ENCODE results near the gene S100PBP.

Gene S100PBP

DNA sequence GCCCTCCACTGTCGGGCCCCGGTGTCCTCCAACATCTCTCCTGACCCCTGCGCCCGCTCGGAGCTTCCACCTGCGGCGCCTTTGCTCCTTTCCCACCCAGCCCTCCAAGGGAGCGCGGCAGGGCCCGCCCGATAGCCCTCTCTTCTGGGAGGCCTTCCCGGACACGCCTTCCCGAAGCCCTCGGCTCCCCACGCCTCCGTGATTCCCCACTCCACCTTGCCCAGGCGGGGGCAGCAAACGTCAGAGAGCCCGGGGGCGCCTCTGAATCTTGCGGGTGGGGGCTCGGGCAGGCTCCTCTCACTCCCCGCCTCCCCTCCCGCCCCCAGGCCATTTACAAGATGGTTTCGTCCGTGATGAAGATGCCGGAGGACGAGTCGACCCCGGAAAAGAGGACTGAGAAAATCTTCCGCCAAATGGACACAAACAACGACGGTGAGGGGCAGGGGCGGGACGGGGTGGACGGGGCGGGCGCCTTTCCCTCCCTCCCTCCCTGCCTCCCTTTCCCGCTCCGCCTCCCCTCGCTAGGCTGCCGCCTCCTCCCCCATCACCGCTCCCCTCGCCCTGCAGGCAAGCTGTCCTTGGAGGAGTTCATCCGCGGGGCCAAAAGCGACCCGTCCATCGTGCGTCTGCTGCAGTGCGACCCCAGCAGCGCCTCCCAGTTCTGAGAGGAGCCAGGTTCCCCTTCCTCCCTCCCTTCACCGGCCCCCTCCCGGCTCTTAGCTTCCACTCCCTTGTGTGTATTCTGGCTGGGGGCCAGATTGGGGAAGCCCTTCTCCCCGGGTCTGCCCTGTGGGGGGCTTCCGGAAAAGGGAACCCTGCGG, 76.0 kb downstream of the S100PBP start:
- no peak for DNase-seq
- peak overlapping the region; percentile 48 for H3K4me3 ChIP-seq (ENCODE audit: insufficient read depth, low read depth, low read length, poor library complexity, severe bottlenecking)
- no peaks in the 10 kb centered on the region for H3K36me3 ChIP-seq (ENCODE audit: control insufficient read depth, insufficient read depth, low read length)
- H3K4me1 ChIP-seq (ENCODE audit: control insufficient read depth, insufficient read depth, low read length, poor library complexity, severe bottlenecking), result peaks cover 9% of the 10 kb centered on the region
- peaks cover 19% of the 10 kb centered on the region for H3K27me3 ChIP-seq (replicated peaks; ENCODE audit: control insufficient read depth, insufficient read depth, low read length, poor library complexity, severe bottlenecking)
- no peaks in the 10 kb centered on the region for H3K9me3 ChIP-seq (ENCODE audit: control insufficient read depth, low read length)
- H3K27ac ChIP-seq (ENCODE audit: insufficient read depth, low read length, poor library complexity, severe bottlenecking), result no peak overlapping the region

GRCh38 chr1:32894019-32894600, 76.7 kb downstream of the S100PBP start:
- Histone ChIP-seq H3K4me1 (ENCODE audit: control insufficient read depth, insufficient read depth, low read length, poor library complexity, severe bottlenecking) (peaks cover 9% of the 10 kb centered on the region), H3K4me3 (ENCODE audit: insufficient read depth, low read depth, low read length, poor library complexity, severe bottlenecking) (no peak overlapping the region), H3K27ac (ENCODE audit: insufficient read depth, low read length, poor library complexity, severe bottlenecking) (no peak overlapping the region), H3K27me3 (replicated peaks; ENCODE audit: control insufficient read depth, insufficient read depth, low read length, poor library complexity, severe bottlenecking) (peaks cover 17% of the 10 kb centered on the region), H3K36me3 (ENCODE audit: control insufficient read depth, insufficient read depth, low read length) (no peaks in the 10 kb centered on the region), H3K9me3 (ENCODE audit: control insufficient read depth, low read length) (no peaks in the 10 kb centered on the region)
- no peak for DNase-seq

DNA sequence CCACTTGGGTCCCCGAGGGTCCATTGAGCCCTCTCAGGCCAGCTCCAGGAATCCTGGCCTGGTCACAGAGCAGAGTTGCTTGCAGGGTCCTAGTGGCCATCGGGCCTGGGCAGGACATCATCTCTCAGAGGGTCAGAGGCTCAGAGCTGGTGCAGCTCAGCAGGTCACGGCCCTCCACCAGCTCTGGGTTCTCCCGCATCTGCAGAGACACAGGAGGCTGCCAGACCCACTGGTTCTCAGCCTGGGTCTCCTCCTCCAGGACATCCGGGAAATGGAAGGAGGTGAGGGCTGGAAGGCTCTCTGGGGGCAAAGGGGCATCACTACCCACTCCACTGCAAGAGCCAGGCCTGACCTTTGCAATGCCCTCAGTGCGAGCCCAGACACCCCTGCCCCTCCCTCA, 77.2 kb downstream of the S100PBP start:
- no peak for DNase-seq
- Histone ChIP-seq H3K27me3 (replicated peaks; ENCODE audit: control insufficient read depth, insufficient read depth, low read length, poor library complexity, severe bottlenecking) (peaks cover 21% of the 10 kb centered on the region), H3K4me3 (ENCODE audit: insufficient read depth, low read depth, low read length, poor library complexity, severe bottlenecking) (no peak overlapping the region)

GRCh38 chr1:32895325-32896215, 78.1 kb downstream of the S100PBP start:
- DNase-seq, result no peak
- H3K36me3 ChIP-seq (ENCODE audit: control insufficient read depth, insufficient read depth, low read length), result no peaks in the 10 kb centered on the region
- no peak overlapping the region for H3K27ac ChIP-seq (ENCODE audit: insufficient read depth, low read length, poor library complexity, severe bottlenecking)
- H3K4me3 ChIP-seq (ENCODE audit: insufficient read depth, low read depth, low read length, poor library complexity, severe bottlenecking), result no peak overlapping the region
- no peaks in the 10 kb centered on the region for H3K9me3 ChIP-seq (ENCODE audit: control insufficient read depth, low read length)
- peaks cover 13% of the 10 kb centered on the region for H3K4me1 ChIP-seq (ENCODE audit: control insufficient read depth, insufficient read depth, low read length, poor library complexity, severe bottlenecking)
- H3K27me3 ChIP-seq (replicated peaks; ENCODE audit: control insufficient read depth, insufficient read depth, low read length, poor library complexity, severe bottlenecking), result peaks cover 28% of the 10 kb centered on the region

More for the DNA sequence above, 77.2 kb downstream of the S100PBP start:
- no peak overlapping the region for H3K27ac ChIP-seq (ENCODE audit: insufficient read depth, low read length, poor library complexity, severe bottlenecking)
- no peaks in the 10 kb centered on the region for H3K9me3 ChIP-seq (ENCODE audit: control insufficient read depth, low read length)
- H3K4me1 ChIP-seq (ENCODE audit: control insufficient read depth, insufficient read depth, low read length, poor library complexity, severe bottlenecking), result peaks cover 9% of the 10 kb centered on the region
- no peaks in the 10 kb centered on the region for H3K36me3 ChIP-seq (ENCODE audit: control insufficient read depth, insufficient read depth, low read length)

DNA sequence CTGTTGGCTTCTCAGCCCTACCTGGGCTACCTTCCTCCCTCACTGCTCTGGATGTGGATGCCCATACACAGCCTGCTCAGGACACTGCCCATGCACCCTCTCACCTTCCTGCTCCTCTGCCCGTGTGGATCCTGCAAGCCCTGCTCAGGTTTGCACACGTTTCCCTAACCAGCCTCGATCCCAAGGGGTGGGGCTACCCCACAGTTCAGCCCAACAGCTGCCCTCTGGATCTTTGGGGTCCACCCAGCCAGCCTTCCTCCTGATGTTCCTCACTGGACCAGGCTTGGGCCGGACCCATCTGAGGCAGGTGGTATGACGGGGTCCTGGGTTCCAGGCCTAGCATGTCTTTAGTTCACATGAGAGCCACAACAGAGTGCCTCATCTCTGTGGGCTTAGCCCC, 79.0 kb downstream of the S100PBP start:
- Histone ChIP-seq H3K27ac (ENCODE audit: insufficient read depth, low read length, poor library complexity, severe bottlenecking) (no peak overlapping the region), H3K27me3 (replicated peaks; ENCODE audit: control insufficient read depth, insufficient read depth, low read length, poor library complexity, severe bottlenecking) (peaks cover 29% of the 10 kb centered on the region), H3K4me1 (ENCODE audit: control insufficient read depth, insufficient read depth, low read length, poor library complexity, severe bottlenecking) (peaks cover 17% of the 10 kb centered on the region), H3K36me3 (ENCODE audit: control insufficient read depth, insufficient read depth, low read length) (no peaks in the 10 kb centered on the region), H3K4me3 (ENCODE audit: insufficient read depth, low read depth, low read length, poor library complexity, severe bottlenecking) (no peak overlapping the region), H3K9me3 (ENCODE audit: control insufficient read depth, low read length) (no peaks in the 10 kb centered on the region)
- no peak for DNase-seq

- no peak for DNase-seq
- no peak overlapping the region for H3K4me3 ChIP-seq (ENCODE audit: insufficient read depth, low read depth, low read length, poor library complexity, severe bottlenecking)
- peaks cover 35% of the 10 kb centered on the region for H3K27me3 ChIP-seq (replicated peaks; ENCODE audit: control insufficient read depth, insufficient read depth, low read length, poor library complexity, severe bottlenecking)
- no peak overlapping the region for H3K27ac ChIP-seq (ENCODE audit: insufficient read depth, low read length, poor library complexity, severe bottlenecking)
- H3K36me3 ChIP-seq (ENCODE audit: control insufficient read depth, insufficient read depth, low read length), result no peaks in the 10 kb centered on the region
- H3K4me1 ChIP-seq (ENCODE audit: control insufficient read depth, insufficient read depth, low read length, poor library complexity, severe bottlenecking), result peaks cover 21% of the 10 kb centered on the region
- H3K9me3 ChIP-seq (ENCODE audit: control insufficient read depth, low read length), result no peaks in the 10 kb centered on the region
Observed at GRCh38 chr1:32897082-32898049, 79.9 kb downstream of the S100PBP start.

DNA sequence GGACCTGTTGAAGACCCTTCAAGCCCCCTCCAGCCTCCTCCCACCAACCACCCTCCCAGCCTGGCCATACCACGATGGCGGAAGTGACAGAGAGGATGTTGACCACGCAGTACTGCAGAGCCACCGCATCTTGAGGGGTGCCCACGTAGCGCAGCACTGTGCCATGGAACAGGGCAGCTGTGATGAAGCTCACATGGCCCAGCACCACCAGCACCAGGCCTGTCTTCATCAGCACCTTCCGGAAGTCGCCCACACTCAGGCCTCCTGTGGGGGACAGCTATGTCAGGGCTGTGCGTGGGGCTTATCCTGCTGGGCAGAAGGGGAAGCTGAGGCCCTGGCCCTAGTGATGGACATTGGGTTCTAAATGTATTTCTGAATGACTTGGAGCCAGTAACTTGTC, 80.6 kb downstream of the S100PBP start:
- H3K27ac ChIP-seq (ENCODE audit: insufficient read depth, low read length, poor library complexity, severe bottlenecking), result no peak overlapping the region
- H3K27me3 ChIP-seq (replicated peaks; ENCODE audit: control insufficient read depth, insufficient read depth, low read length, poor library complexity, severe bottlenecking), result peaks cover 38% of the 10 kb centered on the region
- no peaks in the 10 kb centered on the region for H3K9me3 ChIP-seq (ENCODE audit: control insufficient read depth, low read length)
- H3K4me3 ChIP-seq (ENCODE audit: insufficient read depth, low read depth, low read length, poor library complexity, severe bottlenecking), result no peak overlapping the region
- no peak for DNase-seq
- H3K36me3 ChIP-seq (ENCODE audit: control insufficient read depth, insufficient read depth, low read length), result no peaks in the 10 kb centered on the region
- peaks cover 20% of the 10 kb centered on the region for H3K4me1 ChIP-seq (ENCODE audit: control insufficient read depth, insufficient read depth, low read length, poor library complexity, severe bottlenecking)

DNA sequence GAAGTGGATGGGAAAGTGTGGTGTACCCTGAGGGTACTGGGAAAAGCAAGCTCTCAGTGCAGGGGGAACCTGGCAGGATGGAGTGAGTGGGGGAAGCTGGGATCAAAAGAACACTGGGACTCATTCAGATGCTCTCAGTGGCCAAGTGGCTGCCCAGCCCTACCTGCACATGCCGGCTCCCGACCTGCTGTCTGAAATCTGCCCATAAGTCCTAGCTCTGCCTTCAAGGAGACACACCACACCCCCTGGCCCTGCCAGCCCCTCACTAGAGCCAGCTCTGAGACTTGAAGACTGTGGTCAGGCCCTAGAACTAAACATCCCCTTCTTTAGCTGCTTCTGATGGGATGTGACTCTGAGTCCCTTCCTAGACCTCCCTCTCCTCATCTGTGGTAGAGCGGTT, 81.5 kb downstream of the S100PBP start:
- no peaks in the 10 kb centered on the region for H3K36me3 ChIP-seq (ENCODE audit: control insufficient read depth, insufficient read depth, low read length)
- no peaks in the 10 kb centered on the region for H3K9me3 ChIP-seq (ENCODE audit: control insufficient read depth, low read length)
- H3K4me3 ChIP-seq (ENCODE audit: insufficient read depth, low read depth, low read length, poor library complexity, severe bottlenecking), result no peak overlapping the region
- peaks cover 12% of the 10 kb centered on the region for H3K4me1 ChIP-seq (ENCODE audit: control insufficient read depth, insufficient read depth, low read length, poor library complexity, severe bottlenecking)
- DNase-seq, result no peak
- H3K27me3 ChIP-seq (replicated peaks; ENCODE audit: control insufficient read depth, insufficient read depth, low read length, poor library complexity, severe bottlenecking), result peaks cover 34% of the 10 kb centered on the region
- H3K27ac ChIP-seq (ENCODE audit: insufficient read depth, low read length, poor library complexity, severe bottlenecking), result no peak overlapping the region

DNA sequence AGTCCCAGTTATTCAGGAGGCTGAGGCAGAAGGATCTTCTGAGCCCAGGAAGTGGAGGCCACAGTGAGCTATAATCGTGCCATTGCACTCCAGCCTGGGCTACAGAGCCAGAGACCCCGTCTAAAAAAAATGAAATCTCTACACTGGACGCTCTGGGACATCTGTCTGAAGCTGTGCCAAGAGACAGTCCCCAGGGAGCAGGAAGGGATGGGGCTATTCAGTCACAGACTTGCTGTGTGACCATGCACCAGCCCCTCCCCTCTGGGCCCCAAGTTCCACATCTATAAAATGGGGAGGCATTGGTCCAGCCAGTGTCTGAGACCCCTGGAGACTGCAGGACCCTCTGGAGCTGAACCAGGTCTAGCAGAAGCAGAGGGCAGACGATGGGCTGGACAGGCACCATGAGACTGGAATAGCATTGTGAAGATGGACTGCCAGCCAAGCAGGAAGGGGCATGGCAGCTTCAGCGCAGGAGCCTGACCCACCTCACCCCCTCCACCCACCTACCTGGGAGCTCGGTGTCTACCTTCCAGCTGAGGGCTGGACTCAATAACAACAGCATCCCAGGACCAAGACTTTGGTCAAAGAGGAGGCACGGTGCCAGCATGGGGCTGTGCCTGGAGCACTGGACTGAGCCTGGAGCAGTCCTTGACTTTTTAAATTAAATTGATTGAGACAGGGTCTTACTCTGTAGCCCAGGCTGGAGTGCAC, 82.3 kb downstream of the S100PBP start:
- Histone ChIP-seq H3K36me3 (ENCODE audit: control insufficient read depth, insufficient read depth, low read length) (no peaks in the 10 kb centered on the region), H3K27me3 (replicated peaks; ENCODE audit: control insufficient read depth, insufficient read depth, low read length, poor library complexity, severe bottlenecking) (peaks cover 29% of the 10 kb centered on the region), H3K4me3 (ENCODE audit: insufficient read depth, low read depth, low read length, poor library complexity, severe bottlenecking) (no peak overlapping the region), H3K9me3 (ENCODE audit: control insufficient read depth, low read length) (no peaks in the 10 kb centered on the region), H3K4me1 (ENCODE audit: control insufficient read depth, insufficient read depth, low read length, poor library complexity, severe bottlenecking) (peaks cover 12% of the 10 kb centered on the region), H3K27ac (ENCODE audit: insufficient read depth, low read length, poor library complexity, severe bottlenecking) (no peak overlapping the region)
- no peak for DNase-seq

Data from effector memory CD4-positive, alpha-beta T cell (primary cell).